NCI-H69 (cell line): ENCODE data around the gene FLAD1.

Experiments used
- DNase-seq: peaks from one replicate; lab custom pipeline; 2025; lab: John Stamatoyannopoulos, UW

Gene FLAD1

DNA sequence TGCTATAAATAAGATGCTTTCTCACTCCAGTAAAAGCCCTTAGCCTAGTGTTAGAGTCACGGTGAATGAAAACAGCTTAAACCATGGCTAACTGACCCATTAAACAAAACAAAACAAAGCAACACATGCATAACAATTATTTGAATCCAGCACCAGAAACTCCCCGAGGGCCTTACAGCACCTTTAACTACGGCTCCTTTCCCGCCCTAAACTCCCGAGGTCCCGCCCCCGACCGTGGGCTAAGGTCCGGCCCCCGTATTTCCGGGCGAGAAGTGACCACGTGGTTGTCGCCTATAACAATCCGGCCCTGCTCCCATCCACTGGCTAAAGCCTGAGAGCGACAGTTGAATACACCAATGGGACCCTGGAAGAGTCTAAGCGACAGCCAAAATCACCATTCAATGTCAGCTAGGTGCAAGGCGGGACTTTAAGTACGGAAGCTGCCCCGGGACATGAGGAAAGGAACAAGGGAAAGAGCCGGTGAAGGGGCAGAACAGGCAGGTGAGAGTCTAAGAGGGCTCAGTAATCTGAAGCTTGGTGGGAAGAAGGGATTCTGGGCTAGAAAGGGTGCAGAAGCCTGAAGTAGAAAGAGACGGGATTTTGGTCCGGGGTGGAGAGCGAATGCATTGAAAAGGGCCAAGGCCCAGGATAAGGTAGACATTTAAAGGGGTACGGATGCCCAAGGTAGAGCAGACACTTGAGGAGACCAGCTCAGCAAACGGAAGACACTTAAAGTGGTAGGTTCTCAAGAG, at the start of gene FLAD1:
TSS of gene FLAD1 (plus strand) at position 448 of the 752 bp plus-strand sequence. CDS start 351 bp downstream, outside the sequence.
- peak; percentile 100 for DNase-seq

- DNase-seq: no peak
These were observed 48.7 kb upstream of the FLAD1 start for GRCh38 chr1:154934358-154934948.

- DNase-seq: no peak
These were observed 47.2 kb upstream of the FLAD1 start for GRCh38 chr1:154935749-154936554.

GRCh38 chr1:154936555-154937084, 46.5 kb upstream of the FLAD1 start, which contains the start of gene PMVK:
TSS of gene PMVK (minus strand) at chr1:154936719. CDS start at chr1:154936685, 34 bp downstream.
- peak; percentile 98 for DNase-seq

DNA sequence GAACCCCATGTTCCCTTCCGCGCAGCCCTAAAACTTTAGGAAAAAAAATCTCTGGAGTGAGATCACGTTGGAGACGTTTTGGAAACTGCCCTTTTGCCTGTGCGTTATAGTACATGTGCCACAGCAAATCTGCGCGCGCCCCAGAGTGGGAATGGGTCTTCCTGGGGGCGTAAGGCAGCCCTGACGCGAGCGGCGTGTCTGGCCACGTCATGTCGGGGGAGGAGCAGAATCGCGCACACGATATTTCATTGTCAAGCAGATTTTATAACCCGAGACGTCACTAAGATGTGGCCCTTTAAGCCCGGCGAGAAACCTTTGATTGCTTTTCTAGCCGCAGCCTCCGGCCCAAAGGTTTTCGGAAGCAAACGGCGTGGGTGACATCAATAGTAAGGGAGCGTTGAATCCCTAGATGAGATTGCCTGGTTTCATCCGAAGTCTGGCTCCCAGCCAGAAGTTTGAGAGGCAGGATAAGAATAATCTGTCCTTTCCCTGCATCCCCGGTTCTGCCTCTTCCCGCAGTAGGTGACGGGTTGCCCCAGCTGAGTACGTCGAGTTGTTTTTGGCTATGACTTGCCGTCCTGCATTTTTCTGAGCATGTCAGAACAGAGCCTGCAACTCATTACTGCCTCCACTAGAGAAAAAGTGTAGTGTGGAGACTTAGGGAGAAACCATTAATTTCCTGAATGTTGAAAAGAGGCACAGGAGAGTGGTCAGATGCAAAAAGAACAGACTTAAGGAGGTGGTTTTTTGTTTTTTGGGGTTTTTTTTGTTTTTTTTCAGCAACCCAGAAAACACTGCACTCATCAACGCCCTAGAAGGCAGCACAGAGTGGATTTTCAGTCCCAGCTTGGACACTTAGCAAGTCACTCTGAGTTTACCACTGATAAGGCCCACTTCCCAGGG, 45.8 kb upstream of the FLAD1 start:
- DNase-seq: peak; percentile 96

DNA sequence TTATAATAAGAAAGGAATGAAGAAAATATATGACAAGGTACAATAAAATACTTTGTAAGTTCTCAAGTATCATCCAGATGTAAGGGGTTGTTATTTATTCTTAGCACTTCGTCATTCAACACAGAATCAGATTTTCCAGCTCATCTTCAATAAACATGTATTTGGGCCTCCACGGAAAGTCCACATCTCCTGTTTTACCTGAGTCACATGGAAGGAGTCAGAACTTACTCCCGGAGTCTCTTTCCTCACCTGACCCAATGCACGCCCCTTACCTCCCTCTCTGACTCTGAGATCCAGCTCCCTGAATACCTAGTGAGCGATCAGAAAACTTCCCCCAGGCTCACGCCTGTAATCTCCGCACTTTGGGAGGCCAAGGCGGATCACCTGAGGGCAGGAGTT, 45.2 kb upstream of the FLAD1 start:
- no peak for DNase-seq

- no peak for DNase-seq
These were observed 44.3 kb upstream of the FLAD1 start for GRCh38 chr1:154938604-154939399.

- DNase-seq: no peak
These were observed 43.0 kb upstream of the FLAD1 start for GRCh38 chr1:154940213-154940560.

- no peak for DNase-seq
These were observed 42.4 kb upstream of the FLAD1 start for GRCh38 chr1:154940651-154941194.

DNA sequence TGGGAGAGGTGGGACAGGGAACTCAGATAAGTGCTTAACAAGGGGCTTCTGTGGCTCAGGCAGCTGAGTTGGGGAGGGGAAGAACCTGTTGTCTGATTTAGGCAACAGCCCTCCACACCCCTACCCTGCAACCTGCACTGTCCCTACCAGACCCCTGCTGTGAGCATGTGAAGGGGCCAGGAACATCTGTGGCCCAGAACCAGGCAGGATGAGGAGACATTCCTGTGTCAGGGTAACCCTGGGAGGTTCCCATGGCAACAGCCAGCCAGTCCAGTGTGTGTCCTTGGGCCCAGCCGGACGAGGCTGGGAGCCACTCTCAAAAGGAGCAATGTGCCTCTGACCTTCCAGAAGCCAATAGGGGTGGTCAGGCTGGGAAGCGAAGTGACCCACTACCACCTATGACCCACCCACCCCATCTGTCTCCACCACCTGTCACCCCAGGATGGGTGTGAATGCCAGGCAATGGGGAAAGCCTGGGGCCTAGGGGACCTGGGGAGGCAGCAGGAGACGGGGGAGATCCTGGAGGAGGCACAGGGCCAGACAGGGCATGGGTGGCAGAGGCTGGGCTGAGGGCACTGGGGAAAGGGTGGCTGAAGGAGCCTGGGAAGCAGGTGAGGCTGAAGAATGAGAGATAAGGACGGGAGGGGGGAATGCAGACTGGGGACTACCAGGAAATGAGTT, 41.7 kb upstream of the FLAD1 start:
- DNase-seq: peak; percentile 21

DNA sequence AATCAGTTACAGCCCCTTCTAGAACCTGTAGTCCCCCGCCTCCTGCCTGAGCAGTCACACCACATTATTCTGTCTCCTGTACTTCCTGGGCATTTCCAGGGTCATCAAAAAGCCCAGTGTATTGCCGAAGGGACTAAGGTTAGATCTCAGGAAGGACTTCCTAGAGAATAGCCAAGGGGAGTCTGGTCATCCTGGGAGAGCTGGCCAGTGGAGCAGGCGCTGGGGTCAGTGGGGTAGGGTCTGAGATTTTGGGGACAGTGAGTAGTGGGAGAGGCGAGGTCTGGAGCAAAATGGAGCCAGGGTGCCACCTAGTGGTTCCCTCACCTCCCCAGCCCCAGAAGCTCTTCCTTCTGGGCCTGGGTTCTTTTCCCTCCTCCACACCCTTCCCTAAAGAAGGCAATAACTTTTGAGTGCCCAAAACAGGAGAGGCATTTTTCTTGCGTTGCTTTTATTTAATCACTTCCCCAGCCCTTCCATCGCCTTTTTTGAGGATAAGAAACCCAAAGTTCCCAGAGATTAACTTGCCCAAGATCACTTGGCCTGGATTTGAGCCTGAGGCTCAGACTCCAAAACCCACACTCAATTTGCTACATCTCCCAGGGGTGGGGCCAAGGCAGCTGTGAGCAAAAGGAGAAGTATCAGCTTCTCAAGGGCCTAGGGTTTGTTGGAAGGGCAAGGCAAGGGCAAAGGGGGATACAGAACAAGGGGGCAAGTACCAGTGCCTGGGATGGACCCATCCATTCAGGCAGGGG, 39.3 kb upstream of the FLAD1 start:
- DNase-seq: peak; percentile 59

DNA sequence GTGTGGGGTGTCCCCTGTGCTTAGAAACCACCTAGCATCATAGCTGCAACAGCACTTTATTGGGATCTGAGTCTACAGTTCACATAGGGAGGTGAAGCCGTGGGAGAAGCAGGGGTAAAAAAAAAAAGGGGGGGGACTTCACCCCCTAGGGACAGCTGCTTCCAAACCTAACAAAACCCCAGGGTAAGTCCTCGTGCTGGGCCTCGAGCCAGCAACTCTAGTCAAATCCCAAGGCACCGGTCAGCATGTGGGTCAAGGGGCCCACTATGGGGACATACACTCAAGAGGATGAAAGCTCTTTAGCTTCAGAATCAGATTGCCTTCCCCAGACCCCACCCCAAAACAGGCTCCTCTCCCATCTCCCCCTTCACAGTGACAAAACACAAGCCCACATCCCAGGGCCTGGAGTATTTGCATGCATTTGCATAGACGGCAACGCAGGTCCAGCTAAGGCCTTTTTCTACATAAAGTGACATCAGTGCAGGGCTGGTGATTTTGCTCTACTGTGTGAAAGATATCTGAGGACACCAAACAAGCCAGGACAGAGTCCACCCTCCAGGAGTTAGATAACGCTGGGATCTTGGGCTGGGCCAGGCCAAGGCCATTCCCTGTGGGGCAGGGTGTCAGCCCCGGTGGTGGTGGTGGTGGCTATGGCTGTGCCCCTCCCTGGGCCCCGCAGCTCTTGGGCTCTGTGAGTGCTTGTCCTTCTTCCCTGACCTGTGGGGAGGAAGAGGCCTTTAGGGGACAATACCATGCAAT, 38.6 kb upstream of the FLAD1 start:
- no peak for DNase-seq

GRCh38 chr1:154945160-154945961, 37.8 kb upstream of the FLAD1 start:
- no peak for DNase-seq

GRCh38 chr1:154945962-154946850, 36.9 kb upstream of the FLAD1 start:
- DNase-seq: no peak

DNA sequence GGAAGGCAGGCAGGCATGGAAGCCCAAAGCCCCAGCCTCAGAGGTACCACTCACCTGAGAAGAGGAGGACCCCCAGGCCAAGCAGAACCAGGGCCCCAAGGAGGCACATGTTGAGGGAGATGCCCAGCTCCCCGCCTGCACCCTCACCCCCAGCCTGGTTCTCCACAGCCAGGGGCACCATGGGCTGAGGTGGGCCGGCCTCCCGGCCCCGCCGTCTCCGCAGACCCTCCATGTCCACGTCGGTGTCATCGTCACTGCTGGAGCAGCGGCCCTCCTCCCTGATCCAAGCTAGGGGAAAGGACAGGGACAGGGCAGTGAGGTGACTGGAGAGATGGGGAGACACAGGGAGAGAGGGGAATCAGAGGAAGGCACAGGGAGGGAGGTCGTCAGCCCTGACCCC, 35.1 kb upstream of the FLAD1 start:
- no peak for DNase-seq

DNA sequence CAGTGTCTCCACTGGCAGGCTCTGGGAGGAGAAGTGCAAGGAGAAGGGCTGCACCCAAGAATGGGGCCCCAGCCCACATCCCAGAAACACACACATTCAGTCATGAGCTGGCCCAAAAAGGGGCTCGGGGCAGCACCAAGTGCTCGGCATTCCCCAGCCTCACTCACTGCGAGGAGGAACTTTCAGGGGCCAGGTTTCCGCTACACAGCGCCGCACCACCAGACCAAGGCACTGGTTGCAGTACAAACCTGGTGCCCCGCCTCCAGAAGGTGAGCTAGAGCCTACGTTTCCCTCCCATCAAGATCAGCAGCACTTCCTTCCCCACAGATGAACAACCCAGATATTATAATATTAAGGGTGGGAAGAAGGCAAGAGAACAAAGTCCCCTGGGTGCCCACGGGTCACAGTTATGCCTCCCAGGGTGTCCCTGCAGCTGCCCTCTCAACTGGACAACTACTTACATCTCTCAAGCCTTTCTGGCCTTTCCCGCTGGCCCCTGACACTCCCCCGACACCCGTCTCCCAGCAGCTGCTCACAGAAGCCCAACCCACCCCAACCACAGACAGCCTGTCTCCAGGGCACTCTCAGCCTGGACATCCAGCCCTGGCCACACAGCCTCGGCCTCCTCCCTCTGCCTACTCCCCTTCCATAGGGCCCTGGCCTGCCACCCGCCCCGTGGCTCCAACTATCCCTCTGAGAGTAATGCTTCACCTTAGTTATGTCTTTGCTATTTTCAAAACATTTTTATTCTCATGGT, 31.1 kb upstream of the FLAD1 start:
- DNase-seq: no peak
